SU-DHL-6 (cell line): ENCODE data around the gene PRRC2B.

ENCODE experiments used
- H2AFZ ChIP-seq: fragments of 200-600 bp; sonication (generic); 2 replicates; pipeline ENCODE4 v1.6.1; 2014; ENCODE audit warnings: low read depth, mild to moderate bottlenecking, moderate library complexity, mixed read lengths, antibody characterized with exemption, low read length; ENCODE audit not compliant: severe bottlenecking
- H3F3A ChIP-seq: fragments of 200-600 bp; shearing (Covaris generic); 2 replicates; pipeline ENCODE4 v1.6.0; 2016; ENCODE audit warnings: antibody characterized with exemption, mild to moderate bottlenecking; ENCODE audit not compliant: insufficient read depth
- H3K27ac ChIP-seq: fragments of 200-600 bp; sonication (generic); 2 replicates; pipeline ENCODE4 v1.5.1; 2016; ENCODE audit warnings: low read depth, mild to moderate bottlenecking, low read length, moderate library complexity, mixed read lengths
- H3K27me3 ChIP-seq: fragments of 200-600 bp; sonication (generic), shearing (Covaris generic); 2 replicates; pipeline ENCODE4 v1.6.0; 2014; ENCODE audit warnings: mild to moderate bottlenecking, low read length
- H3K36me3 ChIP-seq: fragments of 200-600 bp; sonication (generic); 2 replicates; pipeline ENCODE4 v1.6.1; 2014; ENCODE audit warnings: mild to moderate bottlenecking, low read length, mixed read lengths
- H3K4me2 ChIP-seq: fragments of 300-600, 200-600 bp; shearing (Covaris generic), sonication (generic); 2 replicates; pipeline ENCODE4 v1.6.0; 2014; ENCODE audit warnings: low read length, low read depth, mild to moderate bottlenecking; ENCODE audit not compliant: poor library complexity, severe bottlenecking
- H3K4me3 ChIP-seq: fragments of 200-600 bp; sonication (generic); 2 replicates; pipeline ENCODE4 v1.5.1; 2014; ENCODE audit warnings: antibody characterized with exemption, low read length, mild to moderate bottlenecking, mixed read lengths; ENCODE audit not compliant: insufficient read depth, poor library complexity, severe bottlenecking
- H3K79me2 ChIP-seq: fragments of 200-600 bp; sonication (generic); 2 replicates; pipeline ENCODE4 v1.6.1; 2014; ENCODE audit warnings: mild to moderate bottlenecking, low read length, moderate library complexity; ENCODE audit not compliant: insufficient read depth
- H3K9ac ChIP-seq: fragments of 200-600 bp; sonication (generic); 2 replicates; pipeline ENCODE4 v1.7.0; 2014; ENCODE audit warnings: mild to moderate bottlenecking, low read length
- H3K9me2 ChIP-seq: fragments of 200-600 bp; sonication (generic); replicated peaks from 2 replicates; pipeline ENCODE4 v1.6.1; 2014; ENCODE audit warnings: low read length; ENCODE audit not compliant: insufficient read depth
- H3K9me3 ChIP-seq: fragments of 200-600 bp; sonication (generic); 2 replicates; pipeline ENCODE4 v1.6.1; 2014; ENCODE audit warnings: low read length, mixed read lengths; ENCODE audit not compliant: insufficient read depth
- H4K20me1 ChIP-seq: fragments of 200-600 bp; sonication (generic); 2 replicates; pipeline ENCODE4 v1.6.1; 2014; ENCODE audit warnings: low read depth, mild to moderate bottlenecking, antibody characterized with exemption, low read length, moderate library complexity, mixed read lengths
- EZH2phosphoT487 ChIP-seq: fragments of 200-600 bp; sonication (generic), shearing (Covaris generic); conservative IDR thresholded peaks from 2 replicates; pipeline ENCODE4 v1.6.1; 2018; ENCODE audit warnings: mild to moderate bottlenecking, antibody characterized with exemption, low read length, moderate library complexity, mixed read lengths
- TF ChIP-seq, protein P1 (sequence below): fragments of 200-600 bp; sonication (generic); IDR thresholded peaks from one replicate; pipeline ENCODE4 v1.5.1; 2017; ENCODE audit warnings: antibody characterized with exemption, mild to moderate bottlenecking, low read length, moderate library complexity; ENCODE audit not compliant: insufficient read depth, poor library complexity, severe bottlenecking

The PRRC2B gene

DNA sequence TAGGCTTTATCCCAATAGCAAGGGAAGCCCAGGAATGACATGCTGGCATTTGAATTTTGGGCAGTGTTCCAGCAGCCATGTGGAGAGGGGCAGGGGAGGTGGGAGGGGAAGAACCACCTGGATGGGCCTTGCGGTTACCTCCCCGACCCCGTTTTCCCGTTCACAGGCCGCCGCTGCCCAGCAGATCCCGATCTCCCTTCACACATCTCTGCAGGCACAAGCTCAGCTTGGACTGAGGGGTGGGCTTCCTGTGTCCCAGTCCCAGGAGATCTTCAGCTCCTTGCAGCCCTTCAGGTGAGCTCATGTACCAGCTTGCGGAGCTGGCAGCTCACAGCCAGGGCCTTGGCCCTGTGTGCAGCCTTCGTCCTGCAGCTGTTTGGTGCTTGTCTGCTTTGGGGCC lies 93.1 kb downstream of the PRRC2B start:
- Histone ChIP-seq H3K4me3 (no peak overlapping the region), H3K4me2 (no peak overlapping the region), H3K9me2 (no peaks in the 10 kb centered on the region), H3K79me2 (no peaks in the 10 kb centered on the region), H3K9me3 (no peaks in the 10 kb centered on the region), H3K9ac (no peak overlapping the region), H3K27me3 (no peaks in the 10 kb centered on the region), H3K27ac (no peak overlapping the region), H3K36me3 (peaks cover 7% of the 10 kb centered on the region; the same call in 1 of the 2 replicates), H3F3A (no peaks in the 10 kb centered on the region), H2AFZ (no peak overlapping the region), H4K20me1 (no peaks in the 10 kb centered on the region)
- TF ChIP-seq EZH2phosphoT487 = no peak
- TF ChIP-seq, protein P1, sequence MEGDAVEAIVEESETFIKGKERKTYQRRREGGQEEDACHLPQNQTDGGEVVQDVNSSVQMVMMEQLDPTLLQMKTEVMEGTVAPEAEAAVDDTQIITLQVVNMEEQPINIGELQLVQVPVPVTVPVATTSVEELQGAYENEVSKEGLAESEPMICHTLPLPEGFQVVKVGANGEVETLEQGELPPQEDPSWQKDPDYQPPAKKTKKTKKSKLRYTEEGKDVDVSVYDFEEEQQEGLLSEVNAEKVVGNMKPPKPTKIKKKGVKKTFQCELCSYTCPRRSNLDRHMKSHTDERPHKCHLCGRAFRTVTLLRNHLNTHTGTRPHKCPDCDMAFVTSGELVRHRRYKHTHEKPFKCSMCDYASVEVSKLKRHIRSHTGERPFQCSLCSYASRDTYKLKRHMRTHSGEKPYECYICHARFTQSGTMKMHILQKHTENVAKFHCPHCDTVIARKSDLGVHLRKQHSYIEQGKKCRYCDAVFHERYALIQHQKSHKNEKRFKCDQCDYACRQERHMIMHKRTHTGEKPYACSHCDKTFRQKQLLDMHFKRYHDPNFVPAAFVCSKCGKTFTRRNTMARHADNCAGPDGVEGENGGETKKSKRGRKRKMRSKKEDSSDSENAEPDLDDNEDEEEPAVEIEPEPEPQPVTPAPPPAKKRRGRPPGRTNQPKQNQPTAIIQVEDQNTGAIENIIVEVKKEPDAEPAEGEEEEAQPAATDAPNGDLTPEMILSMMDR = no peak

DNA sequence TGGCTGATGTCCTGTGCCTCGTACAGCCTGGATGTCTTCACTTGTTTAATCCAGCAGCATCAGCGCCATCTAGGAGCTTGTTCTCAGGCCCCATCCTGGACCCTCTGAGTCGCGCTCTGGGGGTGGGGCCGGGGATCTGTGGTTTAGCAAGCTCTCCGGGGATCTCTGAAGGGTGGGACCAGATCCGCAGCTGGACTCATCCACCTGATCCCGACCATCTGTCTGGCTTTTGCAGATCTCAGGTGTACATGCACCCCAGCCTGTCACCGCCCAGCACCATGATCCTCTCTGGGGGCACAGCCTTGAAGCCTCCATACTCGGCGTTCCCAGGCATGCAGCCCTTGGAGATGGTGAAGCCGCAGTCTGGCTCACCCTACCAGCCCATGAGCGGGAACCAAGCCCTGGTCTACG lies 93.7 kb downstream of the PRRC2B start:
- TF ChIP-seq, protein P1 = no peak
- no peak for TF ChIP-seq EZH2phosphoT487
- no peak overlapping the region for H3K4me2 ChIP-seq

DNA sequence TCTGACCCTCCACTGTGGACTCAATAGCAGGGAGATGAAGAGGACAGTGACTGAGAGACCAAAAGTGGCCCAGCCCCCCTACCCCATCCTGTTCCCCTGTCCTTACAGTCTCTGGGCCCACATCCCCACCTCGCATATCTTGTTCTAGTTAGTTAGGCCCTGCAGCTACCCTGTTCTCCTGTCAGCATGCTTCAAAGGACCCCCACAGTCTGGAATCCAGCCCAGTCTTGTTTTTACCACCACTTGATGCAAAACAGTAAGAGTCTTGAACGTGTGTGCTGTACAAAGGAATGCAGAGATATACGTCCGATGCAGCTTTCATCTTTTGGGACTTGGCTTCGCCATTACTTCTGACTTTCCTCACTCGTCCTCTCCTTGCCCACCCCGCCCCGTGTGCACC lies 96.6 kb downstream of the PRRC2B start:
- Histone ChIP-seq H4K20me1 (no peaks in the 10 kb centered on the region), H2AFZ (no peak overlapping the region), H3K9ac (no peak overlapping the region), H3K4me3 (no peak overlapping the region), H3K9me3 (no peaks in the 10 kb centered on the region), H3K36me3 (peaks cover 8% of the 10 kb centered on the region; the same call in 1 of the 2 replicates), H3K27ac (no peak overlapping the region), H3K27me3 (no peaks in the 10 kb centered on the region), H3F3A (no peaks in the 10 kb centered on the region), H3K9me2 (no peaks in the 10 kb centered on the region), H3K79me2 (no peaks in the 10 kb centered on the region), H3K4me2 (no peak overlapping the region)
- TF ChIP-seq EZH2phosphoT487 = no peak
- TF ChIP-seq, protein P1 = no peak

More for the DNA sequence above, 93.7 kb downstream of the PRRC2B start:
- no peak overlapping the region for H3K4me3 ChIP-seq
- H4K20me1 ChIP-seq = no peaks in the 10 kb centered on the region
- H3K9ac ChIP-seq = no peak overlapping the region
- H3K9me2 ChIP-seq = no peaks in the 10 kb centered on the region
- H3K79me2 ChIP-seq = no peaks in the 10 kb centered on the region
- H2AFZ ChIP-seq = no peak overlapping the region
- peaks cover 11% of the 10 kb centered on the region; the same call in 1 of the 2 replicates for H3K36me3 ChIP-seq
- no peak overlapping the region for H3K27ac ChIP-seq
- no peaks in the 10 kb centered on the region for H3K27me3 ChIP-seq
- no peaks in the 10 kb centered on the region for H3K9me3 ChIP-seq
- H3F3A ChIP-seq = no peaks in the 10 kb centered on the region
